Measurements from ENCODE around the gene CCDC73.
"Not testable (repeated sequence)": the region's sequence is repeated elsewhere in the genome, so short reads cannot be mapped to it uniquely, and the experiment has no call there.

CCDC73 gene

GRCh38 chr11:32779136-32779535, 15.3 kb downstream of the CCDC73 start:
- TF ChIP-seq, protein P1, sequence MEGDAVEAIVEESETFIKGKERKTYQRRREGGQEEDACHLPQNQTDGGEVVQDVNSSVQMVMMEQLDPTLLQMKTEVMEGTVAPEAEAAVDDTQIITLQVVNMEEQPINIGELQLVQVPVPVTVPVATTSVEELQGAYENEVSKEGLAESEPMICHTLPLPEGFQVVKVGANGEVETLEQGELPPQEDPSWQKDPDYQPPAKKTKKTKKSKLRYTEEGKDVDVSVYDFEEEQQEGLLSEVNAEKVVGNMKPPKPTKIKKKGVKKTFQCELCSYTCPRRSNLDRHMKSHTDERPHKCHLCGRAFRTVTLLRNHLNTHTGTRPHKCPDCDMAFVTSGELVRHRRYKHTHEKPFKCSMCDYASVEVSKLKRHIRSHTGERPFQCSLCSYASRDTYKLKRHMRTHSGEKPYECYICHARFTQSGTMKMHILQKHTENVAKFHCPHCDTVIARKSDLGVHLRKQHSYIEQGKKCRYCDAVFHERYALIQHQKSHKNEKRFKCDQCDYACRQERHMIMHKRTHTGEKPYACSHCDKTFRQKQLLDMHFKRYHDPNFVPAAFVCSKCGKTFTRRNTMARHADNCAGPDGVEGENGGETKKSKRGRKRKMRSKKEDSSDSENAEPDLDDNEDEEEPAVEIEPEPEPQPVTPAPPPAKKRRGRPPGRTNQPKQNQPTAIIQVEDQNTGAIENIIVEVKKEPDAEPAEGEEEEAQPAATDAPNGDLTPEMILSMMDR (IDR thresholded peaks at IDR 0.05; ENCODE audit: low read depth, low read length): no peak
- DNase-seq (ENCODE audit: extremely low read depth, low read depth): no peak

GRCh38 chr11:32775908-32776307, 18.6 kb downstream of the CCDC73 start:
- TF ChIP-seq, protein P1 (IDR thresholded peaks at IDR 0.05; ENCODE audit: low read depth, low read length): no peak
- DNase-seq (ENCODE audit: extremely low read depth, low read depth): no peak

- no peak for DNase-seq (ENCODE audit: extremely low read depth, low read depth)
- TF ChIP-seq, protein P1 (IDR thresholded peaks at IDR 0.05; ENCODE audit: low read depth, low read length): no peak
Observed at GRCh38 chr11:32774081-32774480, 20.4 kb downstream of the CCDC73 start.

DNA sequence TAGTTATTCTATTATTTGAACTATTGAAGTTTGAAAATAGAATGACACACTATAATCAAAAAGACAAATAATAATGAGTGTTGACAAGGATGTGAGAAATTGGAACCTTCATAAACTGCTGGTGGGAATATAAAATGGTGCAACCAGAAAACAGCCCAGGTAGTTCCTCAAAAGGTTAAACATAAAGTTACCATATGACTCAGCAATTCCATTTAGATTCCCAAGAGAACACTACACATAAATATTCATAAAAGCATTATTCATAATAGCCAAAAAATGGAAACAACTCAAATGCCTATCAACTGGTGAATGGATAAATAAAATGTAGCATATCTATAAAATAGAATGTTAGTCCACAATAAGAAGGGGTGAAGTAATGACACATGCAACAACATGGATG, 21.7 kb downstream of the CCDC73 start:
- TF ChIP-seq, protein P1 (IDR thresholded peaks at IDR 0.05; ENCODE audit: low read depth, low read length): no peak
- DNase-seq (ENCODE audit: extremely low read depth, low read depth): no peak

DNA sequence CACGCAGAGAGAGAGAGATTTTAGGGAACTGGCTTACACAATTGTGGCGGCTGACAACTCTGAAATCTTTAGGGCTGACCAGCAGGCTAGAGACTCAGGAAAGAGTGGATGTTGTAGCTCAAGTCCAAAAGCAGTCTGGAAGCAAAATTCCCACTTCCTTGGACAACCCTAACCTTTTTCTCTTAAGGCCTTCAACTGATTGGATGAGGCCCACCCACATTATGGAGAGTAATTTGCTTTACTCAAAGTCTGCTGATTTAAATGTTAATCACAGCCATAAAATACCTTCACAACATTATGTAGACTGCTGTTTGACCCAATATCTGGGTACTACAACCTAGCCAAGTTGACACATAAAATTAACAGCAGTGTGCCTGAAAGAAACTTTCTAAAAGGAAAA, 32.7 kb downstream of the CCDC73 start:
- DNase-seq (ENCODE audit: extremely low read depth, low read depth): not testable (repeated sequence)

DNA sequence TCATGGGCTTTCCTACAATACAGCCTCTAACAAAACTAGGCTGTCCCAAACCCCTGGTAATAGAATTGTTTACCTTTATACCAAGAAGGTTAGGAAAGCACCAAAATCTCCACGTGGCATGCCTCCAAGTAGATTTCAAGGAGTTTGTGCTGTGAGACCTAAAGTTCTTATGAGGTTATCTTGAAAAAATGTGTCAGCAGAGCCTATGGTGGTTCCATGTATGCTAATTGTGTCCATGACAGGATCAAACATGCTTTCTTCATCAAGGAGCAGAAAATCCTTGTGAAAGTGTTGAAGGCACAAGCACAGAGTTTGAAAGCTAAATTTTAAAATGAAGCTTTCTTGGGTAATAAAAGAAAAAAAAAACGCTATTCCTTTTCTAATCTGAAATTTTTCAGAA, 36.2 kb downstream of the CCDC73 start:
- DNase-seq (ENCODE audit: extremely low read depth, low read depth): no peak
- TF ChIP-seq, protein P1 (IDR thresholded peaks at IDR 0.05; ENCODE audit: low read depth, low read length): no peak

GRCh38 chr11:32753181-32753580, 41.3 kb downstream of the CCDC73 start:
- not testable (repeated sequence) for DNase-seq (ENCODE audit: extremely low read depth, low read depth)

DNA sequence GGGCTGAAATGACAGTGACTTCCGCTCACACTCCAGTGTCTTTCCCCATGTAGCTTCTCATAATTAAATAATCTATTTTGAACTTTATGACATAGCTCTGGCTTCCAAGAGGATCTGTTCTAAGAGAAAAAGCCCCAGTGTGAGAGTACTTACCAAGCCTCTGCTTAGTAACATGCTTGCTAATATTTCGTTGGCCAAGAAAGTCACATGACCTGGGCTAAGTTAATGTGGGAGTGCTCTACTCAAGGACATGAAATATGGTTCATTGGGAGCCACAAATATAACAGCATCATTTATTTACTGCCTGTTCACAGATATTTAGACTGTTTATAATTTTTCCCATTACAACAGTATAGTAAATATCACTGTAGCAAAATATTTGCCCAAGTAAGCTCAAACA, 42.5 kb downstream of the CCDC73 start:
- no peak for DNase-seq (ENCODE audit: extremely low read depth, low read depth)
- TF ChIP-seq, protein P1 (IDR thresholded peaks at IDR 0.05; ENCODE audit: low read depth, low read length): no peak

DNA sequence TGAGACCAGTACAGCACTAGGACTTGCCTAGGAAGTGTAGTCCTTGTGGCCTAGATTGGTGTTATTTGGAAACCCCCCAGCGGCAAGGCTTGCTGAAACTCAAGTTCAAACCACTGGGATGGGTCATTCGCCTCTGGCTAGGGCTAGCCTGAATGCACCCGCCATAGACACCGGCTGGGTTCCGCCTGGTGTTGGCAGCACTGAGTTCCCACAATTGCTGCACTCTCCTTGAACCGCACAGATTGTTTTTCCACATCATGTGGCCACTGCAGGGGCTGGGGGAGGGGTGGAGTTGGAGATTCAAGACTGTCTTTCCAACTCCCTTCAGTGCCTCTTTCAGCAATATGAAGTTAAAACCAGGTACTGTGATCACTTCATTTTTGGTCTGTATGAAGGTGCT, 43.1 kb downstream of the CCDC73 start:
- TF ChIP-seq, protein P1 (IDR thresholded peaks at IDR 0.05; ENCODE audit: low read depth, low read length): no peak
- DNase-seq (ENCODE audit: extremely low read depth, low read depth): no peak
